NCI-H526 (cell line): ENCODE results near the gene KIF3B.
"Not testable (repeated sequence)": the region's sequence is repeated elsewhere in the genome, so short reads cannot be mapped to it uniquely, and the experiment has no call there.

Source experiments
- DNase-seq, 2 experiments: peaks; one replicate each; lab custom pipeline; 2025; lab: John Stamatoyannopoulos, UW

Gene KIF3B

DNA sequence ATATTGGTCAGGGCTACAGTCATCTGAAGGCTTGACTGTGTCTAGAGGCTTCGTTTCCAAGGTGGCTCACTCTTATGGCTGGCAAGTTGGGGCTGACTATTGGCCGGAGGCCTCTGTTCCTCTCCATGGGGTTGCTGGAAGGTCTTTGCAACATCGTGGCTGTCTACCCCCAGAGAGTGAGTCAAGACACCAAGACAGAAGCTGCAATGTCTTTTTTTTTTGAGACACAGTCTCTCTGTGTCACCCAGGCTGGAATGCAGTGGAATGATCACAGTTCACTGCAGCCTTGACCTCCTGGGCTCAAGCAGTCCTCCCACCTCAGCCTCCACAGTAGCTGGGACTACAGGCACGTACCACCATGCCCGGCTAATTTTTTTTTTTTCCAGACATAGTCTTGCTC, 29.4 kb upstream of the KIF3B start:
- no peak for DNase-seq

DNA sequence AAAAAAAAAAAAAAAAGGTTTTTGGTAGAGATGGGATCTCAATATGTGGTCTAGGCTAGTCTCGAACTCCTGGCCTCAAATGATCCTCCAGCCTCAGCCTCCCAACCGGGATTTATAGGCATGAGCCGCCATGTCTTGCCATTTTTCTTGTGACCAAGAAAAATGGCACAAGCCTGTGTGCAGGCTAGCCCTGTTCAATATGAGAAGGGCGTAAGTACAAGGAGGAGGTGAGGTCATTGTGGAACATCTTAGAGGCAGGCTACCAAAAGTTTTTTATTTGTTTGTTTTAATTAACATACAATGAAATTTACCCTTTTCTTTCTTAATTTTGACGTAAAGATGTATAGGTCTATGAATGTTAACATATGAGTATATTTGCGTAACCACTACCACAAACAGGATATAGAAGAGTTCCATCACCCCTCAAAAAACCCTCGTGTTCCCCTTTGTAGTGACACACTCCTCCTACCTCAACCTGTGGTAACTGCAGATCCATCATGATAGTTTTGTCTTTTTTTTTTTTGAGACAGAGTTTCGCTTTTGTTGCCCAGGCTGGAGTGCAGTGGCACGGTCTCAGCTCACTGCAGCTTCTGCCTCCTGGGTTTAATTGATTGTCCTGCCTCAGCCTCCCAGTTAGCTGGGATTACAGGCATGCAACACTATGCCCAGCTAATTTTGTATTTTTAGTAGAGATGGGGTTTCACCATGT, 28.3 kb upstream of the KIF3B start:
- no peak for DNase-seq

DNA sequence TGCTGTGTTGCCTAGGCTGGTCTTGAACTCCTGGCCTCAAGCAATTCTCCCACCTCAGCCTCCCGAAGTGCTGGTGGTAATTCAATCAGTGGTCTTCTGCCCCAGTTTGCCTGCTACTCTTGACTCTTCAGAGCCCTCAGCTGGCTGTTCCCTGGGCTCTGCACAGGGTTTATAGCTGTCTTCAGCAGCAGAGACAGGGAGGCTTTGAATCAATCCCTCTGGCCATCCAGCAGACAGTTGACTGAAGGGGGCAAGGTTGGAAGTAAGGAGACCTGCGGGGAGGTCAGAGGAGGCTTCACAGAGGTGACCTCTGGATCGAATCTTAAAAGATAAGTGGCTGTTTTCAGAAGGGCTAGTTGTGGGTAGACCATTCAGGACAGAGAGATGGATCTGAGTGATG, 26.0 kb upstream of the KIF3B start:
- no peak for DNase-seq

DNA sequence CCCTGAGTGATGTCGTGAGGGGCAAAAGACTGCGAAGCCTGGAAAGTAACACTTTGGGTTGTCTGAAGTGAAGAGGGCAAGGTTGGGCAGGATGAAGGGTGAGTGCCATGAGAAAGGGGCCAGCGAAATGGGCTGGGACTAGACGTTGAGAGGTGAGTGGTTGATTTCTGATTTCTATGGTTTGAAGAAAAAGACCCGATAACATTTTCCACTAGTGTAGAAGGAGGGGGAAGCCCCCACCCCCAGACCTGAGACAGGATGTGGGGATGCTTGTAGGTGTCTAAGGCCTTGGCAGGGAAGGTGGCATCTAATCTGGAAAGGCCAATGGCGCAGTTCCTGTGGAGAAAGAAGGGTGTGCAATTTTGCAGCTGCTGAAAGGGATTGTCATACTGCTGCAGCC, 25.3 kb upstream of the KIF3B start:
- no peak for DNase-seq

DNA sequence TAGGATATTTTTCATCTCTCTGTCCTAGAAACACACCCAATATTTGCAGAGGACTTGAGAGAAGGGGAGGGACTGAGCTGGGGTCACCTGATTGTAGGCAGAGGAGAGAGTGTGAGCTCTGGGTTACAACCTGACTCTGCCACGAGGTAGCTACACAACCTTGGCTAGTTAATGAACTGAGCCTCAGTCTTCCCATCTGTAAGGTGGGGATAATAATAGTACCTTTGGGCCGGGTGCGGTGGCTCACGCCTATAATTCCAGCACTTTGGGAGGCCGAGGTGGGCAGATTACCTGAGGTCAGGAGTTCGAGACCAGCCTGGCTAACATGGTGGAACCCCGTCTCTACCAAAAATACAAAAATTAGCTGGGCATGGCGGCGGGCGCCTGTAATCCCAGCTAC, 16.5 kb upstream of the KIF3B start:
- not testable (repeated sequence) for DNase-seq

DNA sequence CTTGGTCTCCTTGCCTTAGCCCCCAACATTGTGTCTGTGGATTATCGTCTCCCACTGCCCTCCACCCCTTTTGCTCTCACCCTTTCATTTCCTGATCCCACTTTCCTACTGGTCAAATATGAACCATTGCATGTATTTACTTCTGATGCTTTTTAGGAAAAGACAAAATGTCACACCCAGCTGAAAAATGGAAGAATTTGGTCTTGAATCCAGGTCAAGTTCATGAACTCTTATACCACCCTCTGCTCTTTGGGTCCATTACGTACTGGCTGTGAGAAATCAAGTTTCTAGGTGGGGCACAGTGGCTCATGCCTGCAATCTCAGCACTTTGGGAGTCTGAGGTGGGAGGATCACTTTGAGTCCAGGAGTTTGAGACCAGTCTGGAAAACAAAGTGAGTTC, 15.8 kb upstream of the KIF3B start:
- DNase-seq: no peak

DNA sequence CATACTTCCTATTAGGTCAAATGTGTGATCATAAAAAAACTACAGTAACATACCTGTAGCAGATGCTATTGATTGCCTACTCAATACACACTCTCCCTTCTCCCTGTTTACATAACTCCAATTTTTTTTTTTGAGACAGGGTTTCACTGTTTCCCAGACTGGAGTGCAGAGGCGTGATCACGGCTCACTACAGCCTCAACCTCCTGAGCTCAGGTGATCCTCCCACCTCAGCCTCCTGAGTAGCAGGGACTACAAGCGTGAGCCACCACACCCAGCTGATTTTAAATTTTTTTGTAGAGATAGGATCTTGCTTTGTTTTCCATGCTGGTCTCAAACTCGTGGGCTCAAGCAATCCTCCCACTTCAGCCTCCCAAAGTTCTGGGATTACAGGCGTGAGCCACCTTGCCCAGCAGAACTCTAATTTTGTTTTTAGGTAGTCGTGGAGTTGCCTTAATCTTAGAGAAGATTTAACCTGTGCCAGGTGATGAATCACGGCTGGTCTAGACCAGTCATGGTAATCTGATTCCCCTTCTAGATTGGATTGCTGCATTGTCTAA, 14.0 kb upstream of the KIF3B start:
- no peak for DNase-seq

DNA sequence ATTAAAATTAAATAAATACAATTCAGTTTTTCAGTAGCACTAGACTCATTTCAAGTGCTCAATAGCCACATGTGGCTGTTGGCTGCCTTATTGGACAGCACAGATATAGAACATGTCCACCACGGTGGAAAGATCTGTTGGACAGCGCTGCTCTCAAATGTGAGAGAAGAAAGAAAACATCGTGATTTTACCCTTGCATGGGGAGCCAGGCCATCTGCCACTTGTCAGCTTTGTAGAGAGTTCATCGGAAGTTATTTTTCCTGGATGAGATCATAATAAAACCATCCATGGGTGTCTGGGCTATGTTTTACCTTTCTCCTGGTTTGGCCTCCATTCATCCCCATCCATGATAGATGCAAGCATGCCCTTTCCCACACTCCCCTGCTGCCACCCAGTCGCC, 5.8 kb upstream of the KIF3B start:
- DNase-seq: no peak

DNA sequence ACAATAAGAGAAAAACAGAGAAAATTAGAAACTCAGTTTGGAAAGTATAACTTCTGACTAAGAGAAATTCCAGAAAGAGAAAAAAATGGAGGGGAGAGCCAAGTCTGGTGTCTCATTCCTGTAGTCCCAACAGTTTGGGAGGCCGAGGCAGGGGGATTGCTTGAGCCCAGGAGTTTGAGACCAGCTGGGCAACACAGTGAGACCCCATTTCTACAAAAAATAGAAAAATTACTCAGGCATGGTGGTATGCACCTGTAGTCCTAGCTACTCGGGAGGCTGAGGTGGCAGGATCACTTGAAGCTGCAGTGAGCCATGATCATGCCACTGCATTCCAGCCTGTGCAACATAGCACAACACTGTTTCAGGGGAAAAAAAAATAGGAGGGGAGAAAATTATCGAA, 3.1 kb upstream of the KIF3B start:
- no peak for DNase-seq

DNA sequence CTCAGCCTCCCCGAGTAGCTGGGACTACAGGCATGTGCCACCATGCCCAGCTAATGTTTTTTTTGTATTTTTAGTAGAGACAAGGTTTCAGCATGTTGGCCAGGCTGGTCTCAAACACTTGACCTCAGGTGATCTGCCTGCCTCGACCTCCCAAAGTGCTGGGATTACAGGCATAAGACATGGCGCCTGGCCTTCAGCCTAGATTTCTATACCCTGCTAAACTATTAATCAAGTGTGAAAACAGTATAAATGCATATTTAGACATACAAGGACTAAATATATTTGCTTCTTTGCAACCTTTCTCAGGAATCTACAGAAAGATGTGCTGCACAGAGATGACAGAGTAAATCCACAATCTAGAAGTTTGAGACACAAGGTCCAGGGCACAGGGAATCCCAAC, 2.3 kb upstream of the KIF3B start:
- DNase-seq: not testable (repeated sequence)

DNA sequence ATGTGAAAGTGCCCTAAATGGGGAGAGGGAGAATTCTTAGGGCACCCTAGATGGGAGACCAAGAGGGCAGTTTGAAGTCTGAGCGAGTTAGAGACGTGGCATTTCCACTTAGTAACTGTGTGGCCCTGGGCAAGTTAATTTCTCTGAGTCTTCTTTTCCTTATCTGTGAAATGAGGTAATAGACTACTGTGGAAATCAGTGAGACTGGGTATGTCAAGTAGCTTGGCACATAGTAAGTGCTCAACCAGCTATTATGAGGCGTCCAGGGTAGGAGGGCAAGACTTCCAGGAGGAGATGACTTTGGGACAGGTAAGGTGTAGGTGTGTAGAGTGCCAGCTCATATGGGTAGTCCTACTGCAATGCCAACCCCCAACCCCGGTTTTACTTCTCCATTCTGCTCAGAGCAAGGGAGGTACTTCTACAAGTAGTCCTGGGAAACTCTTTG, 770 bp downstream of the KIF3B start:
- DNase-seq: no peak

DNA sequence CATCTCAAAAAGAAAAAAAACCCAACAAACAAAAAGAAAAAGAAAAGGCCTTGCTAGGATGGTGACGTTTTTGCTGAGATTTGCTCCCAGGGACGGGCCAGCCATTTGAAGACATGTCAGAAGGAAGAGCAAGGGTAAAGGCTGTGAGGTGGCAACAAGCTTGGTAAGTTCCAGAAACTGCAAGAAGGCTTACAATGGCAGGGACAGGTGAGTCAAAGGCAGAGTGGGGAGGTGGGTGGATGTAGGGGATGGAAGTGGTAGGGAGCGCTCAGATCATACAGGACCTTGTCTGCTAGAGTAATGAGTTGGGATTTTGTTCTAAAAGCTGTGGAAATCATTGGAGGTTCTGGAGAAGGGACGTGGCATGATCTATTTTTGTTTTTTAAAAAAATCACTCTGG, 4.3 kb downstream of the KIF3B start:
- no peak for DNase-seq

DNA sequence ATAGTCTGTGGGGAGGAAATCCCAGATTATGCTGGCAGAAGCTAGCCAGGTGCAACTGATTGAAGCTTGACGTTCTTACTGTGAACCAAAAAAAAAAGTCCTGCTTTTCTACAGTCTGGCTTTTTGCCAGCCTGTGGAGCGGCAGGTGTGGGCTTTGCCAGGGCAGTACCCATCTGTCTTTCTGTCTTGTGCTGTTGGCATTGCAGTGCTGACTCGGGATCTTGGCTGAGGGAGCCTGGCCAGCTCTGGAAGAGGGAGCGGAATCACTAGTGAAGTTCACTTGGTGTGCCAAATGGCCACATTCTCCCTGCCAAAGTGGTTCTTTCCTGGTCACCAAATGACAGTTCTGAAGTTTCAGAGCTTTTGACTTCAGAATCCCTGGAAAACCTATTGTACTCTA, 5.0 kb downstream of the KIF3B start:
- no peak for DNase-seq

DNA sequence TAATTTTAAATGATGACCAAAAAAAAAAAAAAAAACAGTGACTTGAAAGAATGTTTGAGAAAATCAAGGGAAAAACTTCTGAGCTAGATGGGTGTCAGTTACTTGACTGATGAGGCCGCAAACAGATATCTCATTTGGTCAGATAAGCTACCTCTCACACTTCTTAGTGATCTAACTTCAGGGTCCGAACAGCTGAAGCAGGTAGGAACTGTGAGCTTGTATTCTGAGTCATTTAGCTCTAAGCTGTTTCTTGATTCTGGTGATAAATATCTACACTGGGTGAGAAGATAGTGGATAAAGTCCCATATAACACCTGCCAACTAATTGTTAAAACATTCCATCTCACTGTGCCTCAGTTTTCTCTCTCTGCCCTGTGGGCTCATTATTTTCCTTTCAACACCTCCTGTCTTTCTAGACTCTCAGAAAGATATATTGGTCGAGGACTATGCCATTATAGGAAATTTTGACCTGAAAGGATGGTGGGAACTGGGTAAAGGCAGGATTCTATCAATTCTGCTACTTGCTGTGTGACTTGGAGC, 7.7 kb downstream of the KIF3B start:
- no peak for DNase-seq

DNA sequence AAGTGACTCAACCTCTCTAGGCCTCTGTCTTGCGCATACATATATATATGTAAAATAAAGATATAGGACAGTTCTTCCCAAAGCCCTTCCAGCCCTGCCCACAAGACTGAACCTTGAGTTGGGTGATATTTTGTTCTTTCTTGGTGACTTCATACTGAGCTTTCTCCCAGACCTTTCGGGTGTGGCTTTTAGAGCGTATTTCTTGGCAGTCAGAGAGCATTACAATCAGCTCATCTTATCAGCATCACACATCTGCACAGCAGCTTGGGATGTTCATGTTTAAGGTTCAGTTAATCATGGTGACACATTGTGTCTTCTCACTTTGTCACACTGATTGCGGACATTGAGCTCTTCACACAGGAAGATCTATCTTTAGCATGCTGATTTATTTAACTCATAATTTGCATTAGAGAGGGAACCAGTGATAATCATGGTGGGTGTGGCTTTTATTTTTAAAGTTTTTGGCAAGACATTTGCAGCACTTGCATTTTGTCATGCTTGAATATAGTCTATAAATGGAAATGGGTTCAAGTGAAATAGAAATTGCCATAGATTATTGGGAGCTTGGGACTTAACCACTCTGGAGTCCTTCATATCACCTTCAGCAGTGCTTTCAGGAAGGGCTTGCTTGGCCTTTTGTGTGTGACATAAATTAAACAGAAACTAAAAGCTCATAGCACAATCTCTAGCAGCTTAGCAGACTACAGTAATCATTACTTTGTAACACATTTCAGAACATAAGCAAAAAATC, 8.3 kb downstream of the KIF3B start:
- DNase-seq: no peak

DNA sequence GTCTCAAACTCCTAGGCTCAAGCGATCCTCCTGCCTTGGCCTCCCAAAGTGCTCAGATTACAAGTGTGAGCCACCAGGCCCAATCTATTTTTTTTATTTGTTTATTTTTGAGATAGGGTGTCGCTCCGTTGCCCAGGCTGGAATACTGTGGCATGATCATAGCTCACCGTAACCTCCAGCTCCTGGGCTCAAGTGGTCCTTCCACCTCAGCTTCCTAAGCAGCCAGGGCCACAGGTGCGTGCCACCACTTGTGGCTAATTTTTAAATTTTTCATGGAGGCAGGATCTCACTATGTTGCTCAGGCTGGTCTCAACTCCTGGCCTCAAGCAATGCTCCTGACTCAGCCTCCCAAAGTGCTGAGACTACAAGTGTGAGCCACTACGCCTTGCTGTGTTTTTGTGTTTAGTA, 9.8 kb downstream of the KIF3B start:
- no peak for DNase-seq

DNA sequence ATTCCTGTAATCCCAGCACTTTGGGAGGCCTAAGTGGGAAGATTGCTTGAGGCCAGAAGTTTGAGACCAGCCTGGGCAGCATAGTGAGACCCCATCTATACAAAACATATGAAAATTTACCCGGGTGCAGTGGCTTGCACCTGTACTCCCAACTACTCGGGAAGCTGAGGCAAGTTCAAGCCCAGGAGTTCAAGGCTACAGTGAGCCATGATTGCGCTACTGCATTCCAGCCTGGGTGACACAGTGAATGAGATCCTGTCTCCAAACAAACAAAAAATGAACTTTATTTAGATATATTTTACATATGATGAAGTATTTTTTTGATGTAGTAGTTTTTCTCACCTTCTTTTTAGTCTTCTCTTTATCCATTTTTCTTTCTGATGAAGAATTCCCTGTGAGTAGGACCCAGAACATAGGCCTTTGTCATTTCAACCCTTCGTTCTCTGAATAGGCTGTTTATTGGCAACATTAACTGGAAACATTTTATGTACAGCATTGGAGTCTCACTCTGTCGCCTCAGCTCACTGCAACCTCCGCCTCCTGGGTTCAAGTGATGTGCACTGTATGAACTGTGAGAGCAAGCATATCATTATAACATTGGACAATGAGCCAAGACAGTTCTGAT, 10.9 kb downstream of the KIF3B start:
- DNase-seq: no peak

DNA sequence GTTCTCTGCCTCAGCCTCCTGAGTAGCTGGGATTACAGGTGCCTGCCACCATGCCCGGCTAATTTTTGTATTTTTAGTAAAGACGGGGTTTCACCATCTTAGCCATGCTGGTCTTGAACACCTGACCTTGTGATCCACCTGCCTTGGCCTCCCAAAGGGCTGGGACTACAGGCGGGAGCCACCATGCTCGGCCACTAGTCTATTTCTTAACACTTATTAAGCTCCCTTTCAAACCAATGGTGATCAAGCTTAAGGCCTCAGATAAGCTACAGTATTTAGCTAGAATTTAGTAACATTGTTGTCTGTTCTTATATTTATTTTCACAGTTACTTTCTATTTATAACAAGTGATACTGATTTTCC, 11.8 kb downstream of the KIF3B start:
- not testable (repeated sequence) for DNase-seq

DNA sequence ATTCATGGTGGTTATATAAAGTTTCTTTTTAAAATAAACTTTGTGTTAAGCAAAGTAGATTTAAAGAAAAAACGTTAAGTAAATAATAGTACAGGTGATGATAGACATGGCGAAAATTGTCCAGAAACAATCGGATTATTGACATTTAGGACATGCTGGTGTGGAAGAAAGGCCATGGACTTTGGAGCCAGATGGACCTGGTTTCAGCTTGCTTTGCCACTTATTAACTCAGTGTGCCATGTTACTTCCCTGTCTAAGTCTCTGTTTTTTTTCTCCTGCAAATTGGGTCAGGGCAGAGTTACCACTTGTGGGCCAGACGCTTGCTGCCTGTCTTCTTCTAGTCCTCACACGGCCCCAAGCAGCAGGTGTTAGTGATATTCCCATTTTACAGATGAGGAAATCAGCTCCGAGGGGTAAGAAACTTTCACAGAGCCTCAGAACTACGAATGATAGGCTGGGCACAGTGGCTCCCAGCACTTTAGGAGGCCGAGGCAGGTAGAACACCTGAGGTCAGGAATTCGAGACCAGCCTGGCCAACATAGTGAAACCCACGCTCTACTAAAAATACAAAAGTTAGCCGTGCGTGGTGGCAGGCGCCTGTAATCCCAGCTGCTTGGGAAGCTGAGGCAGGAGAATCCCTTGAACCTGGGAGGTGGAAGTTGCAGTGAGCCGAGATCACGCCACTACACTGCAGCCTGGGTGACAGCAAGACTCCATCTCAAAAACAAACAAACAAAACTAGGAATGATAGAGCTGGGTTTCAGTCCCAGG, 12.4 kb downstream of the KIF3B start:
- no peak for DNase-seq

DNA sequence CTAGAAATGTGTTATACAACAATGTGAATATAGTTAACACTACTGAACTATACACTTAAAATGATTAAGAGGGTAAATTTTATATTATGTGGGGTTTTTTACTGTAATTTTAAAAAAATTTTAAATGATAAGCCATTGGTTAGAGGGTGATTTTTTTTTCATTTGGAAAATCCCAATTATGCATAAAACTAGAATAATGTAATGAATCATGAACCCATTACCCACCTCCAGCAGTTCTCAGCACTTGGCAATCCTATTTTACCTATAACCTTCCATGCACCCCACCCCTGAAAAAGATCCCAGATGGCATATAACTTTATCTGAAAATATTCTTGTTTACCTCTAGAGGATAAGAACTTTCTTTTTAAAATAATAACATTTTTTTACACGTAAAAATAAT, 13.7 kb downstream of the KIF3B start:
- no peak for DNase-seq

DNA sequence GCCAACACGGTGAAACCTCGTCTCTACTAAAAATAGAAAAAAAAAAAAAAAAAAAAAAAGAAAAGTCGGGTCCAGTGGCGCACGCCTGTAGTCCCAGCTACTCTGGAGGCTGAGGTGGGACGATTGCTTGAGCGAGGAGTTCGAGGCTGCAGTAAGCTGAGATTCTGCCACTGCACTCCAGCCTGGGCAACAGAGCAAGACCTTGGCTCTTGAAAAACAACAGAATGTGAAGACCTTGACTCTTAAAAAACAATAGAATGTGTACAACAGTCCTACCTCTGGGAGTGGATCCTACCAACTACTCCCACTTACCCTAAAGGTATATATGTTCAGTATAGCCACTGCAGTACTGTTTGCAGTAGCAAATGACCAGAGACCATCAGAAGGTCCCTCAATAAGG, 15.1 kb downstream of the KIF3B start:
- no peak for DNase-seq

DNA sequence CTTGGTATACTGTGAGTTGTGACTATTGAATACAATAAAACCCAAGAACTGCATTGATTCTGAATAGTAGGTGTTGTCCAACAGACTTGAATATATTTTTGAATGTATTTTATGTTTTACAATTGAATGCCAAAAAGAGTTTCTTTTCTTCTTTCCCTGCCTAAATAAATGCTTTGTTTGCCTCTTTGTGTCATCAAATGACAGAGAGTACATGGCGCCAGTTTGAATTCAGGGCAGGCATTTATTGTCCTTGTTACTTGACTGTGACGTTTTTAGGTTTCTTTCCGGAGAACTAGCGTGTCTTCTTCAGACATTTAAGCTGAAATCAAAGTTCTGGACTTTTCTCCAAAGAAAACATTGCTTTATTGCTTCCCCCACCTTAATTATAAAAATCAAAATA, 16.6 kb downstream of the KIF3B start:
- no peak for DNase-seq
